ENCODE measurements around the gene FOSL2.

The FOSL2 gene

DNA sequence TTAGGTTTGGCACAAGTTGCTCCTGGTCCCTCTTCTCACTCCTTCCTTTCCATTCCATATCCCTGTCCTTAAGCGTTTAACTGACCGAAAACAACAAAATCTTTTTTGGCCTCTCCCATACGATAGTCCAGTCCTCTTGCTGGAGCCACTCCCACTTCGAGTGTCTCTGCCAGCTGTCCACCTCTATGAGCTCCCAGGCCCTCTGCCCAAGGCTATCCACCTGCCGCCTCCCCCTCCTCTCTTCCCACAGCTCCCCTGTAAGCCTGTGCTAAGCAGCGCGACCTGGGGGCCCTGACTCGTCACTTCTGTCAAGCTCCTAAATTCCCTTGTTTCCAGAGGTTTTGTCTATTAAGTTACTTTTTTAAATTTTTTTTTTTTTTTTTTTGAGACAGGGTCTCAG is 47.0 kb upstream of the FOSL2 start:
- TF ChIP-seq, protein P1, sequence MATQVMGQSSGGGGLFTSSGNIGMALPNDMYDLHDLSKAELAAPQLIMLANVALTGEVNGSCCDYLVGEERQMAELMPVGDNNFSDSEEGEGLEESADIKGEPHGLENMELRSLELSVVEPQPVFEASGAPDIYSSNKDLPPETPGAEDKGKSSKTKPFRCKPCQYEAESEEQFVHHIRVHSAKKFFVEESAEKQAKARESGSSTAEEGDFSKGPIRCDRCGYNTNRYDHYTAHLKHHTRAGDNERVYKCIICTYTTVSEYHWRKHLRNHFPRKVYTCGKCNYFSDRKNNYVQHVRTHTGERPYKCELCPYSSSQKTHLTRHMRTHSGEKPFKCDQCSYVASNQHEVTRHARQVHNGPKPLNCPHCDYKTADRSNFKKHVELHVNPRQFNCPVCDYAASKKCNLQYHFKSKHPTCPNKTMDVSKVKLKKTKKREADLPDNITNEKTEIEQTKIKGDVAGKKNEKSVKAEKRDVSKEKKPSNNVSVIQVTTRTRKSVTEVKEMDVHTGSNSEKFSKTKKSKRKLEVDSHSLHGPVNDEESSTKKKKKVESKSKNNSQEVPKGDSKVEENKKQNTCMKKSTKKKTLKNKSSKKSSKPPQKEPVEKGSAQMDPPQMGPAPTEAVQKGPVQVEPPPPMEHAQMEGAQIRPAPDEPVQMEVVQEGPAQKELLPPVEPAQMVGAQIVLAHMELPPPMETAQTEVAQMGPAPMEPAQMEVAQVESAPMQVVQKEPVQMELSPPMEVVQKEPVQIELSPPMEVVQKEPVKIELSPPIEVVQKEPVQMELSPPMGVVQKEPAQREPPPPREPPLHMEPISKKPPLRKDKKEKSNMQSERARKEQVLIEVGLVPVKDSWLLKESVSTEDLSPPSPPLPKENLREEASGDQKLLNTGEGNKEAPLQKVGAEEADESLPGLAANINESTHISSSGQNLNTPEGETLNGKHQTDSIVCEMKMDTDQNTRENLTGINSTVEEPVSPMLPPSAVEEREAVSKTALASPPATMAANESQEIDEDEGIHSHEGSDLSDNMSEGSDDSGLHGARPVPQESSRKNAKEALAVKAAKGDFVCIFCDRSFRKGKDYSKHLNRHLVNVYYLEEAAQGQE (tag by site-specific recombination; IDR thresholded peaks at IDR 0.05) = no peak
- TF ChIP-seq MZF1 (tag by site-specific recombination; IDR thresholded peaks at IDR 0.05; ENCODE audit: borderline replicate concordance) (no peak), KLF9 (tag by site-specific recombination; IDR thresholded peaks at IDR 0.05; ENCODE audit: low read depth) (no peak), KLF16 (tag by site-specific recombination; IDR thresholded peaks at IDR 0.05) (no peak), SP3 (tag by site-specific recombination; IDR thresholded peaks at IDR 0.05) (no peak), ZNF169 (tag by site-specific recombination; IDR thresholded peaks at IDR 0.05) (no peak), ZNF138 (tag by site-specific recombination; IDR thresholded peaks at IDR 0.05; ENCODE audit: borderline replicate concordance) (no peak), ZNF785 (tag by site-specific recombination; IDR thresholded peaks at IDR 0.05) (no peak), ZNF777 (tag by site-specific recombination; IDR thresholded peaks at IDR 0.05; ENCODE audit: borderline replicate concordance) (no peak), ZNF311 (tag by site-specific recombination; IDR thresholded peaks at IDR 0.05; ENCODE audit: borderline replicate concordance) (no peak), OSR2 (tag by site-specific recombination; IDR thresholded peaks at IDR 0.05) (no peak), ZNF292 (tag by site-specific recombination; IDR thresholded peaks at IDR 0.05; ENCODE audit: borderline replicate concordance, low read depth) (no peak), PRDM4 (tag by site-specific recombination; IDR thresholded peaks at IDR 0.05) (no peak), BCL11B (tag by site-specific recombination; IDR thresholded peaks at IDR 0.05; ENCODE audit: low read depth) (no peak), ZNF112 (tag by site-specific recombination; IDR thresholded peaks at IDR 0.05) (no peak), ZNF621 (tag by site-specific recombination; IDR thresholded peaks at IDR 0.05) (no peak), ZNF488 (tag by site-specific recombination; IDR thresholded peaks at IDR 0.05) (no peak)
- Histone ChIP-seq H3K36me3 (ENCODE audit: control insufficient read depth in 2 of 2, insufficient read depth in 1 of 2, low read length in 2 of 2) (no peaks in the 10 kb centered on the region), H3K9me3 (ENCODE audit: control insufficient read depth, insufficient read depth, low read depth, low read length) (no peaks in the 10 kb centered on the region)

DNA sequence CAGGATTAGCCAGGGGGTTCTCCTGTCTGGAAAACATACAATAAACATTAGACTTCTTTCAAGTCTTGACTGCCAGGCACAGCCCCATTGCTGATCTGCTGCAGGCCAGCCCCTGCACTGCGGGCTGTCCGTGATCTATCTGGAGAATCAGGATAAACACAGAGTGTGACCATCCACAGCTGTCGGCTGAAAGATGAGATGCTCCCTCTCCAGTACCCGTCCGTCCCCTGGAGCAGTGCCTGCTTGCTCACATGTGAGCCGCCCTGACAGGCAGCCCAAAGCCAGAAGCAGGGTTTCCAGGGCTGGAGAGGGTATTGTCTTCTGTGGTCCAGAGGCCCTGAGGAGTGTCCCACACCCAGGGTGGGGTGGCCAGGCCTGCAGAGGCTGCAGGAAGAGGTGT is 46.1 kb upstream of the FOSL2 start:
- Histone ChIP-seq H3K27ac (ENCODE audit: extremely low read depth, low read depth, low read length) (no peak overlapping the region), H3K4me1 (ENCODE audit: control insufficient read depth, insufficient read depth, low read length) (no peaks in the 10 kb centered on the region), H3K9me3 (ENCODE audit: control insufficient read depth, insufficient read depth, low read depth, low read length) (no peaks in the 10 kb centered on the region), H3K36me3 (ENCODE audit: control insufficient read depth in 2 of 2, insufficient read depth in 1 of 2, low read length in 2 of 2) (no peaks in the 10 kb centered on the region), H3K4me3 (ENCODE audit: low read depth, low read length) (no peak overlapping the region)
- TF ChIP-seq ZNF140 (tag by site-specific recombination; IDR thresholded peaks at IDR 0.05) (no peak), ZNF654 (tag by site-specific recombination; IDR thresholded peaks at IDR 0.05; ENCODE audit: low read depth) (no peak), GLIS2 (tag by site-specific recombination; IDR thresholded peaks at IDR 0.05) (no peak), ZNF423 (tag by site-specific recombination; IDR thresholded peaks at IDR 0.05) (no peak), ZEB2 (tag by site-specific recombination; IDR thresholded peaks at IDR 0.05) (no peak), ZNF174 (tag by site-specific recombination; IDR thresholded peaks at IDR 0.05) (no peak), ZIC2 (tag by site-specific recombination; IDR thresholded peaks at IDR 0.05) (no peak), ZNF394 (tag by site-specific recombination; IDR thresholded peaks at IDR 0.05; ENCODE audit: borderline replicate concordance) (no peak), ZNF629 (tag by site-specific recombination; IDR thresholded peaks at IDR 0.05) (no peak), ZNF354C (tag by site-specific recombination; IDR thresholded peaks at IDR 0.05; ENCODE audit: borderline replicate concordance, low read depth) (no peak), ZBTB20 (tag by site-specific recombination; IDR thresholded peaks at IDR 0.05) (no peak), RBAK (tag by site-specific recombination; IDR thresholded peaks at IDR 0.05) (no peak), ZNF664 (tag by site-specific recombination; IDR thresholded peaks at IDR 0.05) (no peak)
- TF ChIP-seq, protein P2, sequence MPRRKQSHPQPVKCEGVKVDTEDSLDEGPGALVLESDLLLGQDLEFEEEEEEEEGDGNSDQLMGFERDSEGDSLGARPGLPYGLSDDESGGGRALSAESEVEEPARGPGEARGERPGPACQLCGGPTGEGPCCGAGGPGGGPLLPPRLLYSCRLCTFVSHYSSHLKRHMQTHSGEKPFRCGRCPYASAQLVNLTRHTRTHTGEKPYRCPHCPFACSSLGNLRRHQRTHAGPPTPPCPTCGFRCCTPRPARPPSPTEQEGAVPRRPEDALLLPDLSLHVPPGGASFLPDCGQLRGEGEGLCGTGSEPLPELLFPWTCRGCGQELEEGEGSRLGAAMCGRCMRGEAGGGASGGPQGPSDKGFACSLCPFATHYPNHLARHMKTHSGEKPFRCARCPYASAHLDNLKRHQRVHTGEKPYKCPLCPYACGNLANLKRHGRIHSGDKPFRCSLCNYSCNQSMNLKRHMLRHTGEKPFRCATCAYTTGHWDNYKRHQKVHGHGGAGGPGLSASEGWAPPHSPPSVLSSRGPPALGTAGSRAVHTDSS (tag by site-specific recombination; IDR thresholded peaks at IDR 0.05) = no peak
- ChIA-PET POLR2A (no interaction called here), CTCF (no interaction called here)

More for the DNA sequence above, 47.0 kb upstream of the FOSL2 start:
- no peak overlapping the region for H3K27ac ChIP-seq (ENCODE audit: extremely low read depth, low read depth, low read length)
- no peak overlapping the region for H3K4me3 ChIP-seq (ENCODE audit: low read depth, low read length)
- ChIA-PET CTCF (no interaction called here), POLR2A (interaction anchor here (0.6 kb wide), 1 partner anchor 643 kb away, joined by 3 read pairs; no protein-coding TSS in a partner anchor)
- no peaks in the 10 kb centered on the region for H3K4me1 ChIP-seq (ENCODE audit: control insufficient read depth, insufficient read depth, low read length)

All from HEK293 (cell line).